HCT116 (cell line): ENCODE measurements around the gene GIT1. TPM values are rescaled to one million over a fixed set of nuclear protein-coding genes. Genes with fewer than 3 reads are reported as not detected.

ENCODE experiments used
- ATAC-seq: fragments of 200-7000 bp; cut with Tn5 transposase; 2 replicates; pipeline ENCODE4 v1.9.1; 2020; ENCODE audit warnings: mild to moderate bottlenecking, moderate library complexity
- BruUV-seq: library from RNA; stranded (reverse); fragments of 400-500 nt; replicated peaks from 2 replicates; lab custom pipeline; 2021; lab: Mats Ljungman, UMichigan
- CTCF ChIA-PET: fragments of 300-600 bp; sonication (Branson Sonifier 250); formaldehyde crosslinking; loops from one replicate; lab custom pipeline; 2021; ENCODE audit warnings: antibody characterized with exemption; lab: Charles Lee
- POLR2A ChIA-PET: fragments of 300-600, 350-600 bp; sonication (Branson Sonifier 250); formaldehyde crosslinking; loops from one replicate; lab custom pipeline; 2021; ENCODE audit warnings: antibody characterized with exemption; lab: Charles Lee
- RAD21 ChIA-PET, 2 experiments: fragments of 300-600 bp; sonication (Branson Sonifier 250); formaldehyde crosslinking; loops; one replicate each; lab custom pipeline; 2023; ENCODE audit warnings: low total read pairs in 2 of 2; ENCODE audit not compliant: uncharacterized antibody in 2 of 2, unreplicated experiment in 2 of 2, low non-redundant PET in 1 of 2; lab: Charles Lee
- DNase-seq: peaks from one replicate; pipeline ENCODE4 v3.0.0-alpha.2; 2010; ENCODE audit warnings: low read depth, low spot score
- H2AFZ ChIP-seq: fragments of 200-600 bp; shearing (Covaris generic), sonication (generic); 2 replicates; pipeline ENCODE4 v1.6.1; 2017; ENCODE audit warnings: low read depth, mixed run types, mixed read lengths, antibody characterized with exemption, low read length; ENCODE audit not compliant: poor library complexity, severe bottlenecking
- H3K27ac ChIP-seq: 2 replicates; pipeline ENCODE4 v1.5.1; 2012; ENCODE audit warnings: low read depth, low read length
- H3K27me3 ChIP-seq: fragments of 200-600 bp; sonication (generic); 2 replicates; pipeline ENCODE4 v1.6.1; 2016; ENCODE audit warnings: mixed run types, low read length, mixed read lengths; ENCODE audit not compliant: insufficient read depth
- H3K36me3 ChIP-seq, 2 experiments: fragments of 200-500 bp in 1 of 2; fragments of 200-600 bp in 1 of 2; sonication (Bioruptor generic) in 1 of 2; sonication (generic) in 1 of 2; 2 replicates each; pipeline versions ENCODE4 v1.5.1 to v1.6.1; 2014 to 2016; ENCODE audit warnings: low read length in 2 of 2, inconsistent platforms in 1 of 2, mixed read lengths in 1 of 2, mixed run types in 1 of 2; ENCODE audit not compliant: insufficient read depth in 2 of 2, control insufficient read depth in 1 of 2
- H3K4me1 ChIP-seq, 2 experiments: fragments of 200-600 bp in 1 of 2; sonication (generic) in 1 of 2; 2 replicates each; pipeline versions ENCODE4 v1.5.1 to v1.6.1; 2012 to 2017; ENCODE audit warnings: low read length in 2 of 2, inconsistent platforms in 1 of 2, mild to moderate bottlenecking in 1 of 2, mixed read lengths in 1 of 2, mixed run types in 1 of 2, moderate library complexity in 1 of 2; ENCODE audit not compliant: insufficient read depth in 2 of 2, control insufficient read depth in 1 of 2
- H3K4me2 ChIP-seq: fragments of 200-600 bp; sonication (generic); 2 replicates; pipeline ENCODE4 v1.6.1; 2017; ENCODE audit warnings: mixed run types, low read length, mixed read lengths
- H3K4me3 ChIP-seq, 2 experiments: fragments of 200-600 bp in 1 of 2; sonication (generic) in 1 of 2; replicated peaks in 1 of 2; 2 replicates each; pipeline ENCODE4 v1.5.1; 2011 to 2016; ENCODE audit warnings: low read length in 2 of 2, control low read depth in 1 of 2, low read depth in 1 of 2, mild to moderate bottlenecking in 1 of 2, mixed read lengths in 1 of 2, mixed run types in 1 of 2
- H3K79me2 ChIP-seq: fragments of 200-600 bp; sonication (generic); 2 replicates; pipeline ENCODE4 v1.6.1; 2017; ENCODE audit warnings: mild to moderate bottlenecking, mixed run types, low read length, moderate library complexity, mixed read lengths; ENCODE audit not compliant: insufficient read depth
- H3K9ac ChIP-seq: fragments of 200-600 bp; sonication (generic); 2 replicates; pipeline ENCODE4 v1.6.1; 2016; ENCODE audit warnings: low read length, mixed read lengths
- H3K9me2 ChIP-seq: fragments of 200-600 bp; sonication (generic), shearing (Covaris generic); 2 replicates; pipeline ENCODE4 v1.6.1; 2017; ENCODE audit warnings: mixed run types, mild to moderate bottlenecking, moderate library complexity; ENCODE audit not compliant: insufficient read depth
- H3K9me3 ChIP-seq, 2 experiments: fragments of 200-500 bp in 1 of 2; fragments of 200-600 bp in 1 of 2; sonication (Bioruptor generic) in 1 of 2; sonication (generic) in 1 of 2; 2 replicates each; pipeline ENCODE4 v1.6.1; 2014 to 2017; ENCODE audit warnings: low read length in 2 of 2, mixed read lengths in 2 of 2, inconsistent platforms in 1 of 2, low read depth in 1 of 2, mild to moderate bottlenecking in 1 of 2, mixed run types in 1 of 2, moderate library complexity in 1 of 2; ENCODE audit not compliant: control insufficient read depth in 1 of 2, insufficient read depth in 1 of 2
- H4K20me1 ChIP-seq: fragments of 200-600 bp; sonication (generic), shearing (Covaris generic); 2 replicates; pipeline ENCODE4 v1.6.1; 2017; ENCODE audit warnings: mixed run types, mild to moderate bottlenecking, moderate library complexity; ENCODE audit not compliant: insufficient read depth
- CEBPB ChIP-seq: IDR thresholded peaks from 2 replicates; pipeline ENCODE4 v1.6.1; 2012; ENCODE audit warnings: low read depth
- EZH2 ChIP-seq: fragments of 200-600 bp; sonication (generic); IDR thresholded peaks from 2 replicates; pipeline ENCODE4 v1.6.1; 2017; ENCODE audit warnings: antibody characterized with exemption, mixed run types
- EZH2phosphoT487 ChIP-seq: fragments of 200-600 bp; IDR thresholded peaks from 2 replicates; pipeline ENCODE4 v1.6.1; 2018; ENCODE audit warnings: antibody characterized with exemption, borderline replicate concordance
- POLR2A ChIP-seq: IDR thresholded peaks from 2 replicates; pipeline ENCODE4 v1.7.0; 2011; ENCODE audit warnings: borderline replicate concordance; ENCODE audit not compliant: insufficient read depth, insufficient read length; ENCODE audit errors: extremely low read depth
- POLR2AphosphoS5 ChIP-seq: IDR thresholded peaks from 2 replicates; pipeline ENCODE4 v1.6.1; 2011; ENCODE audit warnings: mild to moderate bottlenecking, low read depth, low read length, moderate library complexity
- RAD21 ChIP-seq: IDR thresholded peaks from 2 replicates; pipeline ENCODE4 v1.6.1; 2012; ENCODE audit warnings: low read depth, mild to moderate bottlenecking
- SIN3A ChIP-seq: IDR thresholded peaks from 2 replicates; pipeline ENCODE4 v1.6.1; 2012; ENCODE audit warnings: low read depth
- SRF ChIP-seq: IDR thresholded peaks from 2 replicates; pipeline ENCODE4 v1.6.1; 2012; ENCODE audit warnings: low read depth
- TCF7L2 ChIP-seq: IDR thresholded peaks from 2 replicates; pipeline ENCODE4 v1.7.0; 2011; ENCODE audit warnings: borderline replicate concordance, inconsistent platforms; ENCODE audit not compliant: insufficient read depth, insufficient read length; ENCODE audit errors: extremely low read depth
- ZFX ChIP-seq: fragments of 450-650 bp; IDR thresholded peaks from 2 replicates; pipeline ENCODE4 v1.6.1; 2017
- intact Hi-C: fragments of 100-400 bp; cut with micrococcal nuclease; formaldehyde crosslinking; loops from 2 replicates; pipeline ENCODE4 v1.10.0; 2022
- total RNA-seq: library from RNA; stranded (reverse); gene quantifications from one replicate; pipeline ENCODE4 v1.2.1, GENCODE V29; 2021; ENCODE audit not compliant: unreplicated experiment
- TF ChIP-seq, protein P1 (sequence below): IDR thresholded peaks from 2 replicates; pipeline ENCODE4 v1.6.1; 2012
- TF ChIP-seq, protein P2 (sequence below), 3 experiments: fragments of 200-600 bp in 1 of 3; sonication (generic) in 1 of 3; IDR thresholded peaks in 2 of 3; conservative IDR thresholded peaks in 1 of 3; 2 replicates each; pipeline ENCODE4 v1.5.1; 2012 to 2017; ENCODE audit warnings: low read depth in 2 of 3, low read length in 2 of 3, antibody characterized with exemption in 1 of 3, borderline replicate concordance in 1 of 3, control low read depth in 1 of 3, mild to moderate bottlenecking in 1 of 3, mixed read lengths in 1 of 3, mixed run types in 1 of 3, moderate library complexity in 1 of 3; ENCODE audit not compliant: insufficient read depth in 1 of 3
- TF ChIP-seq, protein P3 (sequence below): IDR thresholded peaks from 2 replicates; pipeline ENCODE4 v1.6.1; 2012; ENCODE audit warnings: low read depth

GIT1 gene
- total RNA-seq, 1 experiment from 2014 or later = 76.5 TPM

DNA sequence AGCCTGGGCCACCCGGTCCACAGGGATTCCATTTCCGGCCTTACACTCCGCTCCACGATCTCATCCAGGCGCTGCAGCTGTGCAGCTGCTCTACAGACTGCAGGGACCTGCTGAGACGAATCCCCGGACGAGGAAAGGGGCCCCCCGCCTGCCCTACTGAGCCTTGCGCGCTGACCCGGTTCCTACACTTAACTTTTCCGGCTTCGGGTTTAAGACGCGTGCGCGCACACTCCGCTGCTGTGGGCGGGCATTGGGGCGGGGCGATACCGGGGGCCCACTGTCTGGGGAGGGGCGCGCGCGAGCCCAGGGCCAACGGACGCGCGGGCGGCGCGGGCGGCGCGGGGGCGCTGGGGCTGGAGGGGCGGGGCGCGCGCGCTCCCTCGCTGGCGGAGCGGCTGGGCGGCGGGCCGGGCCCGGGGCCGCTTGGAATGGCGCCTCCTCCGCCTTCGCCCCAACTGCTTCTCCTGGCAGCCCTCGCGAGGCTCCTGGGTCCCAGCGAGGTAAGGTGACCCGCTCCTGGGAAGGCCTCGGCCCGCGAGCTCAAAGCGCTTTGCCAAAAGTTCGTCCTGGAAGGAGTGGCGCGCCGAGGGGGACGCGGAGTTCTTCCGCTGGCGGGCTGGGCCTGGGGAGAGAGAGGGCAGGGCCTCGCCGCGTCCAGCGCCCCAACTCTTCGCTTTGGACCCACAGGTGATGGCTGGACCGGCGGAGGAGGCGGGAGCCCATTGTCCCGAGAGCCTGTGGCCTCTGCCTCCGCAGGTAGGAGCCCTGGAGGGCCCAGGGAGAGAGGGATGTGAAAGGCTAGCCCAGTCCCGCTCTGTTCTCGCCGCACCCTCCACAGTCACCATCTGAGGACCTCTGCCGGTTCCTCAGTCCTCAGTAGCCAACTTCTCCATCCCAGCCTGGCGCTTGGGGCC, 20.9 kb downstream of the GIT1 start, which contains the start of gene TP53I13:
Gene TP53I13, plus strand, starts transcription at position 371 of the 914 bp plus-strand sequence. Its CDS starts 58 bp downstream, at position 429.
- Histone ChIP-seq H3K79me2 (peaks cover 10% of the 10 kb centered on the region; the same call in 1 of the 2 replicates), H3K27ac (peak within 1 kb of the TSS; percentile 82), H3K4me3 (peak within 1 kb of the TSS; percentile 79 to 82), H3K9me3 (no peaks in the 10 kb centered on the region), H3K27me3 (no peaks in the 10 kb centered on the region), H3K4me2 (peak within 1 kb of the TSS; percentile 99), H2AFZ (peak within 1 kb of the TSS; percentile 88), H4K20me1 (no peaks in the 10 kb centered on the region), H3K9ac (peak within 1 kb of the TSS; percentile 75), H3K36me3 (no peaks in the 10 kb centered on the region), H3K9me2 (no peaks in the 10 kb centered on the region), H3K4me1 (peaks cover 13 to 25% of the 10 kb centered on the region in 2 experiments)
- BruUV-seq = no TSS peak
- DNase-seq (peak; percentile 22), ATAC-seq (peak; percentile 52)
- ChIA-PET CTCF (interaction anchor here (0.9 to 3.8 kb wide), 6 partner anchors 12 to 524 kb away, joined by 3 to 30 read pairs (median 6); partner anchors contain the start of gene ANKRD13B), POLR2A (no interaction called here), RAD21 (interaction anchor here in 1 of 2 experiments (1.0 kb wide), 2 partner anchors 198 to 331 kb away, joined by 3 to 4 read pairs; no protein-coding TSS in a partner anchor)
- intact Hi-C loops = no loop called here
- TF ChIP-seq SRF = no peak
- TF ChIP-seq CEBPB = no peak
- TF ChIP-seq POLR2AphosphoS5 = peak; percentile 81
- no peak for TF ChIP-seq SIN3A
- TF ChIP-seq, protein P1, sequence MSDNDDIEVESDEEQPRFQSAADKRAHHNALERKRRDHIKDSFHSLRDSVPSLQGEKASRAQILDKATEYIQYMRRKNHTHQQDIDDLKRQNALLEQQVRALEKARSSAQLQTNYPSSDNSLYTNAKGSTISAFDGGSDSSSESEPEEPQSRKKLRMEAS = peak; percentile 34; the same call in 1 of the 2 replicates
- TF ChIP-seq EZH2phosphoT487 = no peak
- no peak for TF ChIP-seq RAD21
- TF ChIP-seq POLR2A = peak; percentile 47
- TF ChIP-seq, protein P2, sequence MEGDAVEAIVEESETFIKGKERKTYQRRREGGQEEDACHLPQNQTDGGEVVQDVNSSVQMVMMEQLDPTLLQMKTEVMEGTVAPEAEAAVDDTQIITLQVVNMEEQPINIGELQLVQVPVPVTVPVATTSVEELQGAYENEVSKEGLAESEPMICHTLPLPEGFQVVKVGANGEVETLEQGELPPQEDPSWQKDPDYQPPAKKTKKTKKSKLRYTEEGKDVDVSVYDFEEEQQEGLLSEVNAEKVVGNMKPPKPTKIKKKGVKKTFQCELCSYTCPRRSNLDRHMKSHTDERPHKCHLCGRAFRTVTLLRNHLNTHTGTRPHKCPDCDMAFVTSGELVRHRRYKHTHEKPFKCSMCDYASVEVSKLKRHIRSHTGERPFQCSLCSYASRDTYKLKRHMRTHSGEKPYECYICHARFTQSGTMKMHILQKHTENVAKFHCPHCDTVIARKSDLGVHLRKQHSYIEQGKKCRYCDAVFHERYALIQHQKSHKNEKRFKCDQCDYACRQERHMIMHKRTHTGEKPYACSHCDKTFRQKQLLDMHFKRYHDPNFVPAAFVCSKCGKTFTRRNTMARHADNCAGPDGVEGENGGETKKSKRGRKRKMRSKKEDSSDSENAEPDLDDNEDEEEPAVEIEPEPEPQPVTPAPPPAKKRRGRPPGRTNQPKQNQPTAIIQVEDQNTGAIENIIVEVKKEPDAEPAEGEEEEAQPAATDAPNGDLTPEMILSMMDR (IDR thresholded peaks at IDR 0.05 in 2 of 3, conservative IDR thresholded peaks at IDR 0.05 in 1 of 3; ENCODE audit: borderline replicate concordance in 1 of 3, insufficient read depth in 1 of 3, low read depth in 2 of 3, low read length in 2 of 3) = no peak
- peak; percentile 79; the same call in 1 of the 2 replicates for TF ChIP-seq ZFX
- TF ChIP-seq TCF7L2 = peak; percentile 51
- TF ChIP-seq, protein P3, sequence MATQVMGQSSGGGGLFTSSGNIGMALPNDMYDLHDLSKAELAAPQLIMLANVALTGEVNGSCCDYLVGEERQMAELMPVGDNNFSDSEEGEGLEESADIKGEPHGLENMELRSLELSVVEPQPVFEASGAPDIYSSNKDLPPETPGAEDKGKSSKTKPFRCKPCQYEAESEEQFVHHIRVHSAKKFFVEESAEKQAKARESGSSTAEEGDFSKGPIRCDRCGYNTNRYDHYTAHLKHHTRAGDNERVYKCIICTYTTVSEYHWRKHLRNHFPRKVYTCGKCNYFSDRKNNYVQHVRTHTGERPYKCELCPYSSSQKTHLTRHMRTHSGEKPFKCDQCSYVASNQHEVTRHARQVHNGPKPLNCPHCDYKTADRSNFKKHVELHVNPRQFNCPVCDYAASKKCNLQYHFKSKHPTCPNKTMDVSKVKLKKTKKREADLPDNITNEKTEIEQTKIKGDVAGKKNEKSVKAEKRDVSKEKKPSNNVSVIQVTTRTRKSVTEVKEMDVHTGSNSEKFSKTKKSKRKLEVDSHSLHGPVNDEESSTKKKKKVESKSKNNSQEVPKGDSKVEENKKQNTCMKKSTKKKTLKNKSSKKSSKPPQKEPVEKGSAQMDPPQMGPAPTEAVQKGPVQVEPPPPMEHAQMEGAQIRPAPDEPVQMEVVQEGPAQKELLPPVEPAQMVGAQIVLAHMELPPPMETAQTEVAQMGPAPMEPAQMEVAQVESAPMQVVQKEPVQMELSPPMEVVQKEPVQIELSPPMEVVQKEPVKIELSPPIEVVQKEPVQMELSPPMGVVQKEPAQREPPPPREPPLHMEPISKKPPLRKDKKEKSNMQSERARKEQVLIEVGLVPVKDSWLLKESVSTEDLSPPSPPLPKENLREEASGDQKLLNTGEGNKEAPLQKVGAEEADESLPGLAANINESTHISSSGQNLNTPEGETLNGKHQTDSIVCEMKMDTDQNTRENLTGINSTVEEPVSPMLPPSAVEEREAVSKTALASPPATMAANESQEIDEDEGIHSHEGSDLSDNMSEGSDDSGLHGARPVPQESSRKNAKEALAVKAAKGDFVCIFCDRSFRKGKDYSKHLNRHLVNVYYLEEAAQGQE = no peak
- no peak for TF ChIP-seq EZH2
